Endothelial cell (in vitro differentiated cells): ENCODE measurements around the gene ITGB2. TPM values are rescaled to one million over a fixed set of nuclear protein-coding genes. Genes with fewer than 3 reads are reported as not detected.

Source experiments
- DNase-seq: peaks from one replicate; pipeline ENCODE4 v3.0.0; 2021; ENCODE audit warnings: low spot score
- H3K27ac Mint-ChIP-seq: one replicate; pipeline ENCODE4 v1.8.0; 2021; ENCODE audit warnings: mixed read lengths, inconsistent platforms; ENCODE audit not compliant: unreplicated experiment
- H3K27me3 Mint-ChIP-seq: one replicate; pipeline ENCODE4 v1.8.0; 2021; ENCODE audit warnings: mild to moderate bottlenecking, moderate library complexity, mixed read lengths, inconsistent platforms; ENCODE audit not compliant: unreplicated experiment
- H3K36me3 Mint-ChIP-seq: one replicate; pipeline ENCODE4 v1.8.0; 2021; ENCODE audit warnings: mild to moderate bottlenecking, low read depth, mixed read lengths, inconsistent platforms; ENCODE audit not compliant: unreplicated experiment
- H3K4me1 Mint-ChIP-seq: one replicate; pipeline ENCODE4 v1.8.0; 2021; ENCODE audit warnings: mild to moderate bottlenecking, mixed read lengths, inconsistent platforms; ENCODE audit not compliant: unreplicated experiment
- H3K4me3 Mint-ChIP-seq: one replicate; pipeline ENCODE4 v1.8.0; 2021; ENCODE audit warnings: mild to moderate bottlenecking, mixed read lengths, inconsistent platforms; ENCODE audit not compliant: unreplicated experiment
- H3K9me3 Mint-ChIP-seq: one replicate; pipeline ENCODE4 v1.8.0; 2021; ENCODE audit warnings: mixed read lengths, inconsistent platforms; ENCODE audit not compliant: unreplicated experiment
- total RNA-seq: library from RNA; stranded (reverse); fragmentation: NEBNext Ultra II Directional; extraction: Animal tissue kit (Norgen Biotek cat#: 25700); gene quantifications from one replicate; pipeline ENCODE4 v1.2.1, GENCODE V29; 2021; ENCODE audit not compliant: unreplicated experiment
- TF ChIP-seq, protein P1 (sequence below): fragments of 200-600 bp; sonication (generic); IDR thresholded peaks from one replicate; pipeline ENCODE4 v1.5.0; 2021; ENCODE audit warnings: antibody characterized with exemption; ENCODE audit not compliant: unreplicated experiment

ITGB2 gene
- total RNA-seq, 1 donor from 2014 or later: 21.3 TPM

DNA sequence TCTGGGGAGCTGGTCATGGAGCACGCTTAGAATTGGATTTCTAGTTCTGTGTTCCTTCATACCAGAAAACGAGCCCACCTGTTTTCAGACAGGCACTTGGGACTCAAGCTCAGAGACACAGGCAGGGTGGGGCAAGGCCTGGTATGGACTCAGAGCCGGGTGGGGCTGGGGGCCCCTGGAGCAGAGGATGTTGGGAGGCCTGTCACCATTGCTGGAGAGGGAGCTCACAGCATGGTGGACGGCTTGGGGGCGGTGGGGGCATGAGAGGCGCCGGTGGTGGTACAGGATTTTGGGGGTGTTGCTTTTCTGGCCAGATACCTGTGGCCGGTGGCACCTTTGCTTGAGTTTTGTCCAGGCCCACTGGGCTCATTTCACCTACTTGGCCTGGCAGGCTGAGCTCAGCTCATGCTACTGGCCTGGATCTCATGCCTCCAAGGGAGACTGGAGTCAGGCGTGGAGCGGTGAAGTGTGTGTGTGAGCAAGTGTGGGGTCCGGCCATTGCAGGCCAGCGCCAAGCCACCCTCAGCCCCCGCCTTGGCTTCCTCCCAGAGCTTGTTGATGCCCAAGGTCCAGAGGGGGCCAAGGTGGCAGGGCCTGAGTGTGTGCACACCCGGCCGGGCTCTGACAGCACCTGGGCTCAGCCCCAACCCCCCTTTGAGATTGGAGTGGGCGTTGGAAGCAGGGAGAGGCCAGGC lies 27.9 kb upstream of the ITGB2 start:
- H3K36me3 Mint-ChIP-seq: peaks cover 5% of the 10 kb centered on the region
- DNase-seq: no peak
- no peak overlapping the region for H3K4me3 Mint-ChIP-seq
- H3K9me3 Mint-ChIP-seq: no peaks in the 10 kb centered on the region
- H3K27me3 Mint-ChIP-seq: peaks cover 3% of the 10 kb centered on the region
- H3K27ac Mint-ChIP-seq: no peak overlapping the region
- TF ChIP-seq, protein P1, sequence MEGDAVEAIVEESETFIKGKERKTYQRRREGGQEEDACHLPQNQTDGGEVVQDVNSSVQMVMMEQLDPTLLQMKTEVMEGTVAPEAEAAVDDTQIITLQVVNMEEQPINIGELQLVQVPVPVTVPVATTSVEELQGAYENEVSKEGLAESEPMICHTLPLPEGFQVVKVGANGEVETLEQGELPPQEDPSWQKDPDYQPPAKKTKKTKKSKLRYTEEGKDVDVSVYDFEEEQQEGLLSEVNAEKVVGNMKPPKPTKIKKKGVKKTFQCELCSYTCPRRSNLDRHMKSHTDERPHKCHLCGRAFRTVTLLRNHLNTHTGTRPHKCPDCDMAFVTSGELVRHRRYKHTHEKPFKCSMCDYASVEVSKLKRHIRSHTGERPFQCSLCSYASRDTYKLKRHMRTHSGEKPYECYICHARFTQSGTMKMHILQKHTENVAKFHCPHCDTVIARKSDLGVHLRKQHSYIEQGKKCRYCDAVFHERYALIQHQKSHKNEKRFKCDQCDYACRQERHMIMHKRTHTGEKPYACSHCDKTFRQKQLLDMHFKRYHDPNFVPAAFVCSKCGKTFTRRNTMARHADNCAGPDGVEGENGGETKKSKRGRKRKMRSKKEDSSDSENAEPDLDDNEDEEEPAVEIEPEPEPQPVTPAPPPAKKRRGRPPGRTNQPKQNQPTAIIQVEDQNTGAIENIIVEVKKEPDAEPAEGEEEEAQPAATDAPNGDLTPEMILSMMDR: no peak
- no peaks in the 10 kb centered on the region for H3K4me1 Mint-ChIP-seq

DNA sequence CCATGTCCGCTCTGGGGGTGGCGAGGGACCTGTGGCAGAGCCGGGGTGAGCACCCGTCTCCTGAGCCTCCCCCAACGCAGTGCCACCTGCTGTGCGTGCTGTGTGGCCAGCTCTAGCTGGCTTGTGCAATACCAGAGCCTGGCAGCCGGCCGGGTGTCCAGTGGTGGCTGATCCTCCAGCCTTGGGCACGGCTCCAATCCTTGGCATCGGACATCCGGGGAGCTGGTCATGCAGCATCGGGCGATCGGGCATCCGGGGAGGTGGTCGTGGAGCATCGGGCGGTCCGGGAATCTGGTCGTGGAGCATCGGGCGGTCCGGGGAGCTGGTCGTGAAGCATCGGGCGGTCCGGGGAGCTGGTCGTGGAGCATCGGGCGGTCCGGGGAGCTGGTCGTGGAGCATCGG lies 27.2 kb upstream of the ITGB2 start:
- Mint-ChIP-seq H3K36me3 (peaks cover 5% of the 10 kb centered on the region), H3K4me1 (no peaks in the 10 kb centered on the region), H3K27ac (peak overlapping the region; percentile 52), H3K9me3 (no peaks in the 10 kb centered on the region), H3K4me3 (no peak overlapping the region), H3K27me3 (peaks cover 3% of the 10 kb centered on the region)
- TF ChIP-seq, protein P1: no peak
- DNase-seq: no peak

DNA sequence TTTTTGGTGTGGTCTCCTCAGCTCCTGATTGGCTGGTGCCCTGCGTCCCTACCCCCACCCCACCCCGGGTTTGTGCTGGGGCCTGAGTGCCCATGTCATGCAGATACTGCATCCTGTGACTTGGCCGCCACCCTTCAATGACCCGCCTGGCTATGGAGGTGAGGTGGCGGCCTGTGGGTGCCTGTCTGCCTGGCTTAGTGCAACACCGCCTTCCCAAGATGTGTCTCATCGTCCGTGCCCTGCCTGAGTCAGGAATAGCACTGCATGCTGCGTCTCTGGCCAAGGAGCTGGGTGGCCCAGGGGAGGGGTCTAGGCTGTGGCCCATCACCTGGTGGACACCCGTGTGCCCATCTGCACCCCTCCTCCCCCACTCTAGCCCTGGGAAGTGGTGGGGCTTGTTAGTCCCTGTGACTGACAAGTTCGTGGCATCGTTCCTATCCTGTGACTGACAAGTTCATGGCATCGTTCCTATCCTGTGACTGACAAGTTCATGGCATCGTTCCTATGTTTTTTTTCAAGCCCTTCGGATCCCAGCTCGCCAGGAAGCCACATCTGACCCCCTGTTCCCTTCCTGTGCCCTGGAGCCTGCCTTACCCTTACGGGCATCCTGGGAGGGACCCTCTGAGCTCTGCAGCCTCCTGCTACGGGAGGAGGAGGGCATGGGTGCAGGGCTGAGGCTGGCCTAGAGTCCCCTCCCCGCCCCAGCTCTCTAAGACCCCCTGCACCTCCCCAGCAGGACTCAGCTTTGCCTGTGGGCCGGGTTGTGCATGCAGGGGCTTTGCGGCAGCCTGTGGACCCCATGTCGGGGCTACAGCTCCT lies 26.6 kb upstream of the ITGB2 start:
- H3K4me1 Mint-ChIP-seq: no peaks in the 10 kb centered on the region
- H3K27ac Mint-ChIP-seq: no peak overlapping the region
- no peaks in the 10 kb centered on the region for H3K9me3 Mint-ChIP-seq
- H3K36me3 Mint-ChIP-seq: peaks cover 5% of the 10 kb centered on the region
- TF ChIP-seq, protein P1: no peak
- peaks cover 7% of the 10 kb centered on the region for H3K27me3 Mint-ChIP-seq
- no peak for DNase-seq
- H3K4me3 Mint-ChIP-seq: no peak overlapping the region

DNA sequence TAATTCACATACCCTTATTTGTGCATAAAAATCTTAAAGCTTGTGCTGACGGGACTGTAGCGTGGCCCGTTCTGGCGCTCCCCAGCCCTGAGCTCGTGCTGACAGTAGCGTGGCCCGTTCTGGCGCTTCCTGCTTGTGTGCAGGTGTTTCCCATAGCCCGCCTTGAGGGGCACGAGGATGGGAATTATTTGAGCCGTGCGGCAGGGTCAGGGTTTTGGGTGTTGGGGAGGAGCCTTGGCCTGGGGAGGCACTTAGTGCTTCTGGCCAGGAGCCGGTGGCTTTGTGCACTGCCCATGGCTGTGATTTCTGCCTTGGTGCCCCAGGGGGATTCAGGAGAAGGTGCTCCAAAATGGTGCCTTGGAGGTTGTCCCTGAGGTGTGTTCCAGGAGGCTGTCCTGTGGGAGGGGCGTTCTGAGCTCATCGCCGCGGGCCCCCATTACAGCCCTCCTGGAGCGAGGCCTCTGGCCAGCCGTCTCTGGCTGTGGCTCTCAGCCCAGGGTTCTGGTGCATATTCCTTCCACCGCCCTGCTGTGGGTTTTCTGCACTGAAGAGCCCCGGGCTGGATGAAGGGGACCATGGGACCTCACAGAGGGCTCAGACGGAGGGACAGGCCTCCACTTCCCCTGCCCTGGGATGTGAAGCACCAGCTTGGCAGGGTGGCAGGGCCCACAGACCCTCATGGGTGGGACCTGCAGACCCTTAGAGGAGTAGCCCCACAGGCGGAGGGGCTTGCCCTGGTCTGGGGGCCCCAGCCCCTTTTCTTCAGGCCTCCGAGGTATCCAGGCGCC lies 25.7 kb upstream of the ITGB2 start:
- no peaks in the 10 kb centered on the region for H3K9me3 Mint-ChIP-seq
- peaks cover 5% of the 10 kb centered on the region for H3K36me3 Mint-ChIP-seq
- no peak for DNase-seq
- TF ChIP-seq, protein P1: no peak
- no peak overlapping the region for H3K27ac Mint-ChIP-seq
- H3K27me3 Mint-ChIP-seq: peaks cover 8% of the 10 kb centered on the region
- H3K4me1 Mint-ChIP-seq: peaks cover 3% of the 10 kb centered on the region
- H3K4me3 Mint-ChIP-seq: no peak overlapping the region
